HCT116 (cell line): ENCODE measurements around the gene SMIM28. TPM values are rescaled to one million over a fixed set of nuclear protein-coding genes. Genes with fewer than 3 reads are reported as not detected.

Source experiments
- ATAC-seq: fragments of 200-7000 bp; cut with Tn5 transposase; 2 replicates; pipeline ENCODE4 v1.9.1; 2020; ENCODE audit warnings: mild to moderate bottlenecking, moderate library complexity
- BruUV-seq: library from RNA; stranded (reverse); fragments of 400-500 nt; replicated peaks from 2 replicates; lab custom pipeline; 2021; lab: Mats Ljungman, UMichigan
- CTCF ChIA-PET: fragments of 300-600 bp; sonication (Branson Sonifier 250); formaldehyde crosslinking; loops from one replicate; lab custom pipeline; 2021; ENCODE audit warnings: antibody characterized with exemption; lab: Charles Lee
- POLR2A ChIA-PET: fragments of 300-600, 350-600 bp; sonication (Branson Sonifier 250); formaldehyde crosslinking; loops from one replicate; lab custom pipeline; 2021; ENCODE audit warnings: antibody characterized with exemption; lab: Charles Lee
- RAD21 ChIA-PET, 2 experiments: fragments of 300-600 bp; sonication (Branson Sonifier 250); formaldehyde crosslinking; loops; one replicate each; lab custom pipeline; 2023; ENCODE audit warnings: low total read pairs in 2 of 2; ENCODE audit not compliant: uncharacterized antibody in 2 of 2, unreplicated experiment in 2 of 2, low non-redundant PET in 1 of 2; lab: Charles Lee
- DNase-seq: peaks from one replicate; pipeline ENCODE4 v3.0.0-alpha.2; 2010; ENCODE audit warnings: low read depth, low spot score
- H2AFZ ChIP-seq: fragments of 200-600 bp; shearing (Covaris generic), sonication (generic); 2 replicates; pipeline ENCODE4 v1.6.1; 2017; ENCODE audit warnings: low read depth, mixed run types, mixed read lengths, antibody characterized with exemption, low read length; ENCODE audit not compliant: poor library complexity, severe bottlenecking
- H3K27ac ChIP-seq: 2 replicates; pipeline ENCODE4 v1.5.1; 2012; ENCODE audit warnings: low read depth, low read length
- H3K27me3 ChIP-seq: fragments of 200-600 bp; sonication (generic); 2 replicates; pipeline ENCODE4 v1.6.1; 2016; ENCODE audit warnings: mixed run types, low read length, mixed read lengths; ENCODE audit not compliant: insufficient read depth
- H3K36me3 ChIP-seq, 2 experiments: fragments of 200-500 bp in 1 of 2; fragments of 200-600 bp in 1 of 2; sonication (Bioruptor generic) in 1 of 2; sonication (generic) in 1 of 2; 2 replicates each; pipeline versions ENCODE4 v1.5.1 to v1.6.1; 2014 to 2016; ENCODE audit warnings: low read length in 2 of 2, inconsistent platforms in 1 of 2, mixed read lengths in 1 of 2, mixed run types in 1 of 2; ENCODE audit not compliant: insufficient read depth in 2 of 2, control insufficient read depth in 1 of 2
- H3K4me1 ChIP-seq, 2 experiments: fragments of 200-600 bp in 1 of 2; sonication (generic) in 1 of 2; 2 replicates each; pipeline versions ENCODE4 v1.5.1 to v1.6.1; 2012 to 2017; ENCODE audit warnings: low read length in 2 of 2, inconsistent platforms in 1 of 2, mild to moderate bottlenecking in 1 of 2, mixed read lengths in 1 of 2, mixed run types in 1 of 2, moderate library complexity in 1 of 2; ENCODE audit not compliant: insufficient read depth in 2 of 2, control insufficient read depth in 1 of 2
- H3K4me2 ChIP-seq: fragments of 200-600 bp; sonication (generic); 2 replicates; pipeline ENCODE4 v1.6.1; 2017; ENCODE audit warnings: mixed run types, low read length, mixed read lengths
- H3K4me3 ChIP-seq, 2 experiments: fragments of 200-600 bp in 1 of 2; sonication (generic) in 1 of 2; replicated peaks in 1 of 2; 2 replicates each; pipeline ENCODE4 v1.5.1; 2011 to 2016; ENCODE audit warnings: low read length in 2 of 2, control low read depth in 1 of 2, low read depth in 1 of 2, mild to moderate bottlenecking in 1 of 2, mixed read lengths in 1 of 2, mixed run types in 1 of 2
- H3K79me2 ChIP-seq: fragments of 200-600 bp; sonication (generic); 2 replicates; pipeline ENCODE4 v1.6.1; 2017; ENCODE audit warnings: mild to moderate bottlenecking, mixed run types, low read length, moderate library complexity, mixed read lengths; ENCODE audit not compliant: insufficient read depth
- H3K9ac ChIP-seq: fragments of 200-600 bp; sonication (generic); 2 replicates; pipeline ENCODE4 v1.6.1; 2016; ENCODE audit warnings: low read length, mixed read lengths
- H3K9me2 ChIP-seq: fragments of 200-600 bp; sonication (generic), shearing (Covaris generic); 2 replicates; pipeline ENCODE4 v1.6.1; 2017; ENCODE audit warnings: mixed run types, mild to moderate bottlenecking, moderate library complexity; ENCODE audit not compliant: insufficient read depth
- H3K9me3 ChIP-seq, 2 experiments: fragments of 200-500 bp in 1 of 2; fragments of 200-600 bp in 1 of 2; sonication (Bioruptor generic) in 1 of 2; sonication (generic) in 1 of 2; 2 replicates each; pipeline ENCODE4 v1.6.1; 2014 to 2017; ENCODE audit warnings: low read length in 2 of 2, mixed read lengths in 2 of 2, inconsistent platforms in 1 of 2, low read depth in 1 of 2, mild to moderate bottlenecking in 1 of 2, mixed run types in 1 of 2, moderate library complexity in 1 of 2; ENCODE audit not compliant: control insufficient read depth in 1 of 2, insufficient read depth in 1 of 2
- H4K20me1 ChIP-seq: fragments of 200-600 bp; sonication (generic), shearing (Covaris generic); 2 replicates; pipeline ENCODE4 v1.6.1; 2017; ENCODE audit warnings: mixed run types, mild to moderate bottlenecking, moderate library complexity; ENCODE audit not compliant: insufficient read depth
- EZH2 ChIP-seq: fragments of 200-600 bp; sonication (generic); IDR thresholded peaks from 2 replicates; pipeline ENCODE4 v1.6.1; 2017; ENCODE audit warnings: antibody characterized with exemption, mixed run types
- EZH2phosphoT487 ChIP-seq: fragments of 200-600 bp; IDR thresholded peaks from 2 replicates; pipeline ENCODE4 v1.6.1; 2018; ENCODE audit warnings: antibody characterized with exemption, borderline replicate concordance
- FOSL1 ChIP-seq: IDR thresholded peaks from 2 replicates; pipeline ENCODE4 v1.6.1; 2012; ENCODE audit warnings: low read depth
- JUND ChIP-seq: IDR thresholded peaks from 2 replicates; pipeline ENCODE4 v1.6.1; 2012
- POLR2AphosphoS5 ChIP-seq: IDR thresholded peaks from 2 replicates; pipeline ENCODE4 v1.6.1; 2011; ENCODE audit warnings: mild to moderate bottlenecking, low read depth, low read length, moderate library complexity
- RAD21 ChIP-seq: IDR thresholded peaks from 2 replicates; pipeline ENCODE4 v1.6.1; 2012; ENCODE audit warnings: low read depth, mild to moderate bottlenecking
- YY1 ChIP-seq: IDR thresholded peaks from 2 replicates; pipeline ENCODE4 v1.6.1; 2011; ENCODE audit warnings: low read length, low read depth, moderate library complexity, mild to moderate bottlenecking; ENCODE audit not compliant: insufficient replicate concordance; ENCODE audit errors: extremely low read depth
- ZBTB33 ChIP-seq: IDR thresholded peaks from 2 replicates; pipeline ENCODE4 v1.6.1; 2011; ENCODE audit warnings: mild to moderate bottlenecking, low read length, moderate library complexity; ENCODE audit not compliant: insufficient replicate concordance; ENCODE audit errors: extremely low read depth
- ZFX ChIP-seq: fragments of 450-650 bp; IDR thresholded peaks from 2 replicates; pipeline ENCODE4 v1.6.1; 2017
- intact Hi-C: fragments of 100-400 bp; cut with micrococcal nuclease; formaldehyde crosslinking; loops from 2 replicates; pipeline ENCODE4 v1.10.0; 2022
- total RNA-seq: library from RNA; stranded (reverse); gene quantifications from one replicate; pipeline ENCODE4 v1.2.1, GENCODE V29; 2021; ENCODE audit not compliant: unreplicated experiment

The SMIM28 gene
- total RNA-seq, 1 experiment from 2014 or later: not detected

GRCh38 chr6:138401960-138402837, 24.5 kb downstream of the SMIM28 start:
- intact Hi-C loops: no loop called here
- DNase-seq: no peak
- TF ChIP-seq RAD21 (no peak), POLR2AphosphoS5 (no peak), EZH2 (no peak), EZH2phosphoT487 (no peak), ZFX (no peak), ZBTB33 (no peak), YY1 (no peak), FOSL1 (no peak), JUND (no peak)
- no peaks in the 10 kb centered on the region for H4K20me1 ChIP-seq
- H3K9me2 ChIP-seq: no peaks in the 10 kb centered on the region; the same call in 1 of the 2 replicates
- H3K36me3 ChIP-seq: peaks cover 8 to 14% of the 10 kb centered on the region in 2 experiments; a peak in 3 of 4 replicates
- H2AFZ ChIP-seq: no peak overlapping the region
- H3K27ac ChIP-seq: no peak overlapping the region
- H3K4me2 ChIP-seq: no peak overlapping the region
- no peaks in the 10 kb centered on the region for H3K9me3 ChIP-seq
- CTCF ChIA-PET: no interaction called here
- POLR2A ChIA-PET: interaction anchor here (0.6 kb wide), 1 partner anchor 826 kb away, joined by 4 read pairs; no protein-coding TSS in a partner anchor
- H3K9ac ChIP-seq: no peak overlapping the region
- no TSS peak for BruUV-seq
- no peak overlapping the region for H3K4me3 ChIP-seq
- RAD21 ChIA-PET: interaction anchor here in 1 of 2 experiments (0.7 kb wide), 1 partner anchor 161 kb away, joined by 4 read pairs; no protein-coding TSS in a partner anchor
- ATAC-seq: no peak
- peaks cover 8 to 20% of the 10 kb centered on the region in 2 experiments; a peak in 3 of 4 replicates for H3K4me1 ChIP-seq
- no peaks in the 10 kb centered on the region; the same call in 1 of the 2 replicates for H3K79me2 ChIP-seq
- H3K27me3 ChIP-seq: no peaks in the 10 kb centered on the region
